Measurements from ENCODE around the gene MSI1. TPM values are rescaled to one million over a fixed set of nuclear protein-coding genes. Genes with fewer than 3 reads are reported as not detected.
A peak's percentile ranks its signal among the peaks of the same experiment; 100 is the strongest.

Gene MSI1
- total RNA-seq, 1 experiment from 2014 or later: 4.1 TPM

- ChIA-PET POLR2A (no interaction called here), CTCF (no interaction called here)
- Histone ChIP-seq H3K27ac (ENCODE audit: low read length) (no peak overlapping the region), H3K4me1 (ENCODE audit: control insufficient read depth, insufficient read depth, low read length) (peaks cover 13% of the 10 kb centered on the region), H3K4me3 (ENCODE audit: low read depth in 2 of 2, low read length in 2 of 2) (peak overlapping the region; percentile 18 to 42; a peak in 3 of 4 replicates), H3K9me3 (ENCODE audit: control insufficient read depth, insufficient read depth, low read depth, low read length) (no peaks in the 10 kb centered on the region), H3K27me3 (ENCODE audit: control insufficient read depth, insufficient read depth, low read length) (peaks cover 18% of the 10 kb centered on the region), H3K36me3 (ENCODE audit: control insufficient read depth, insufficient read depth, low read length) (no peaks in the 10 kb centered on the region; the same call in 1 of the 2 replicates)
- intact Hi-C loops (cut with micrococcal nuclease; ENCODE audit: unreplicated experiment) (no loop called here), in situ Hi-C loops (cut with HindIII; ENCODE audit: low pct_unique_long_range_greater_than_20kb, low sequenced_read_pairs) (no loop called here)
- no peak for DNase-seq (ENCODE audit: low read depth, low spot score)
- TF ChIP-seq, protein P1, sequence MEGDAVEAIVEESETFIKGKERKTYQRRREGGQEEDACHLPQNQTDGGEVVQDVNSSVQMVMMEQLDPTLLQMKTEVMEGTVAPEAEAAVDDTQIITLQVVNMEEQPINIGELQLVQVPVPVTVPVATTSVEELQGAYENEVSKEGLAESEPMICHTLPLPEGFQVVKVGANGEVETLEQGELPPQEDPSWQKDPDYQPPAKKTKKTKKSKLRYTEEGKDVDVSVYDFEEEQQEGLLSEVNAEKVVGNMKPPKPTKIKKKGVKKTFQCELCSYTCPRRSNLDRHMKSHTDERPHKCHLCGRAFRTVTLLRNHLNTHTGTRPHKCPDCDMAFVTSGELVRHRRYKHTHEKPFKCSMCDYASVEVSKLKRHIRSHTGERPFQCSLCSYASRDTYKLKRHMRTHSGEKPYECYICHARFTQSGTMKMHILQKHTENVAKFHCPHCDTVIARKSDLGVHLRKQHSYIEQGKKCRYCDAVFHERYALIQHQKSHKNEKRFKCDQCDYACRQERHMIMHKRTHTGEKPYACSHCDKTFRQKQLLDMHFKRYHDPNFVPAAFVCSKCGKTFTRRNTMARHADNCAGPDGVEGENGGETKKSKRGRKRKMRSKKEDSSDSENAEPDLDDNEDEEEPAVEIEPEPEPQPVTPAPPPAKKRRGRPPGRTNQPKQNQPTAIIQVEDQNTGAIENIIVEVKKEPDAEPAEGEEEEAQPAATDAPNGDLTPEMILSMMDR (IDR thresholded peaks at IDR 0.05): no peak
- TF ChIP-seq, protein P2, sequence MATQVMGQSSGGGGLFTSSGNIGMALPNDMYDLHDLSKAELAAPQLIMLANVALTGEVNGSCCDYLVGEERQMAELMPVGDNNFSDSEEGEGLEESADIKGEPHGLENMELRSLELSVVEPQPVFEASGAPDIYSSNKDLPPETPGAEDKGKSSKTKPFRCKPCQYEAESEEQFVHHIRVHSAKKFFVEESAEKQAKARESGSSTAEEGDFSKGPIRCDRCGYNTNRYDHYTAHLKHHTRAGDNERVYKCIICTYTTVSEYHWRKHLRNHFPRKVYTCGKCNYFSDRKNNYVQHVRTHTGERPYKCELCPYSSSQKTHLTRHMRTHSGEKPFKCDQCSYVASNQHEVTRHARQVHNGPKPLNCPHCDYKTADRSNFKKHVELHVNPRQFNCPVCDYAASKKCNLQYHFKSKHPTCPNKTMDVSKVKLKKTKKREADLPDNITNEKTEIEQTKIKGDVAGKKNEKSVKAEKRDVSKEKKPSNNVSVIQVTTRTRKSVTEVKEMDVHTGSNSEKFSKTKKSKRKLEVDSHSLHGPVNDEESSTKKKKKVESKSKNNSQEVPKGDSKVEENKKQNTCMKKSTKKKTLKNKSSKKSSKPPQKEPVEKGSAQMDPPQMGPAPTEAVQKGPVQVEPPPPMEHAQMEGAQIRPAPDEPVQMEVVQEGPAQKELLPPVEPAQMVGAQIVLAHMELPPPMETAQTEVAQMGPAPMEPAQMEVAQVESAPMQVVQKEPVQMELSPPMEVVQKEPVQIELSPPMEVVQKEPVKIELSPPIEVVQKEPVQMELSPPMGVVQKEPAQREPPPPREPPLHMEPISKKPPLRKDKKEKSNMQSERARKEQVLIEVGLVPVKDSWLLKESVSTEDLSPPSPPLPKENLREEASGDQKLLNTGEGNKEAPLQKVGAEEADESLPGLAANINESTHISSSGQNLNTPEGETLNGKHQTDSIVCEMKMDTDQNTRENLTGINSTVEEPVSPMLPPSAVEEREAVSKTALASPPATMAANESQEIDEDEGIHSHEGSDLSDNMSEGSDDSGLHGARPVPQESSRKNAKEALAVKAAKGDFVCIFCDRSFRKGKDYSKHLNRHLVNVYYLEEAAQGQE (IDR thresholded peaks at IDR 0.05; ENCODE audit: insufficient read depth in 1 of 2, low read depth in 2 of 2, low read length in 1 of 2): no peak
- TF ChIP-seq SIN3A (IDR thresholded peaks at IDR 0.05; ENCODE audit: borderline replicate concordance, insufficient read depth, low read depth, low read length) (no peak), POLR2AphosphoS5 (IDR thresholded peaks at IDR 0.05; ENCODE audit: low read depth, low read length) (no peak), TCF7L2 (IDR thresholded peaks at IDR 0.05; ENCODE audit: low read depth, low read length) (no peak)
- no TSS peak for BruUV-seq (replicated peaks)
- ATAC-seq: no peak
These were observed 808 bp downstream of the MSI1 start for GRCh38 chr12:120367924-120368788.

DNA sequence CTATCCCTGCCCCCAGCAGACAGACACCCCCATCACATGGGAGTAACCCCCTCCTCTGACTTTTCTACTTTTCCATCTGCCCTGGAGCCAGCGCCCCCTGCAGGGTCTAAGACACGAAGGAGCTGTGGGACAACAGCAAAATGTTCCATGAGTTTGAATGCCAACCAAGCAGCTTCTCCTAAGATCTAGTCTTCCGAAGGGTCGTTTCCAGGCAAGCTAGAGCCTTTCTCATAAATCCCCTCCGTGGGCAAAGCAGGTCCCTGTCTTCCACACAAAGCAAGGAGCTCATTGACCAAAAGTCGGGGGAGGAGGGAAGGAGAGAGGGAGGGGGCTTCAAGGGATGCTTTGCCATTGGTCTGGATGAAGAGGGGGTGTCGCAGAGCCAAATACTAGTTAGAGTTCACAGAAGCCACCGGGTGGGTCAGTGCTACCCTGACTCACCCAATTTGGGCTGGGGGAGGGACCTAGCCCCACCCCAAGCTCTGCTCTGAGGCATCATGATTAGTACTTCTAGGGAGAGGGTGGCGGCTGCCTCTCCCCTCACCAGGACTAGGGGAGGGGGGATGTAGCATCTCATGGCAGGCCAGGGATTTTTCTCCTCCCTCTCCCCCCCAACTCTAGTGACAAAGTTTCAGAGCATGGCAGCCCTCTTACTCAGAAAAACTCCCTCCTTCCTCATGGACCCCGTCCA is 1.6 kb downstream of the MSI1 start:
- H3K27ac ChIP-seq (ENCODE audit: low read length): no peak overlapping the region
- intact Hi-C loops (cut with micrococcal nuclease; ENCODE audit: unreplicated experiment) (no loop called here), in situ Hi-C loops (cut with HindIII; ENCODE audit: low pct_unique_long_range_greater_than_20kb, low sequenced_read_pairs) (no loop called here)
- H3K36me3 ChIP-seq (ENCODE audit: control insufficient read depth, insufficient read depth, low read length): no peaks in the 10 kb centered on the region; the same call in 1 of the 2 replicates
- H3K4me1 ChIP-seq (ENCODE audit: control insufficient read depth, insufficient read depth, low read length): peaks cover 13% of the 10 kb centered on the region
- CTCF ChIA-PET: interaction anchor here (0.6 to 1.6 kb wide), 7 partner anchors 8 to 38 kb away, joined by 4 to 8 read pairs (median 6); no protein-coding TSS in a partner anchor
- H3K4me3 ChIP-seq (ENCODE audit: low read depth in 2 of 2, low read length in 2 of 2): peak overlapping the region in 1 of 2 experiments; percentile 42; a peak in 2 of 4 replicates
- POLR2A ChIA-PET: interaction anchor here (0.6 kb wide), 1 partner anchor 161 kb away, joined by 7 read pairs; the partner anchor contains the start of gene COQ5
- no peaks in the 10 kb centered on the region for H3K9me3 ChIP-seq (ENCODE audit: control insufficient read depth, insufficient read depth, low read depth, low read length)
- no TSS peak for BruUV-seq (replicated peaks)
- TF ChIP-seq, protein P1 (IDR thresholded peaks at IDR 0.05): peak; percentile 81
- no peak for TF ChIP-seq TCF7L2 (IDR thresholded peaks at IDR 0.05; ENCODE audit: low read depth, low read length)
- DNase-seq (ENCODE audit: low read depth, low spot score): no peak
- ATAC-seq: no peak
- peaks cover 16% of the 10 kb centered on the region for H3K27me3 ChIP-seq (ENCODE audit: control insufficient read depth, insufficient read depth, low read length)

Data from Panc1 (cell line).